Activated naive CD4-positive, alpha-beta T cell (primary cell): Measurements from ENCODE around the gene HSPA14.
"Not testable (repeated sequence)": the region's sequence is repeated elsewhere in the genome, so short reads cannot be mapped to it uniquely, and the experiment has no call there.

Experiments
- DNase-seq, 4 experiments: peaks; one replicate each; lab custom pipeline; 2025; lab: John Stamatoyannopoulos, UW

Gene HSPA14

DNA sequence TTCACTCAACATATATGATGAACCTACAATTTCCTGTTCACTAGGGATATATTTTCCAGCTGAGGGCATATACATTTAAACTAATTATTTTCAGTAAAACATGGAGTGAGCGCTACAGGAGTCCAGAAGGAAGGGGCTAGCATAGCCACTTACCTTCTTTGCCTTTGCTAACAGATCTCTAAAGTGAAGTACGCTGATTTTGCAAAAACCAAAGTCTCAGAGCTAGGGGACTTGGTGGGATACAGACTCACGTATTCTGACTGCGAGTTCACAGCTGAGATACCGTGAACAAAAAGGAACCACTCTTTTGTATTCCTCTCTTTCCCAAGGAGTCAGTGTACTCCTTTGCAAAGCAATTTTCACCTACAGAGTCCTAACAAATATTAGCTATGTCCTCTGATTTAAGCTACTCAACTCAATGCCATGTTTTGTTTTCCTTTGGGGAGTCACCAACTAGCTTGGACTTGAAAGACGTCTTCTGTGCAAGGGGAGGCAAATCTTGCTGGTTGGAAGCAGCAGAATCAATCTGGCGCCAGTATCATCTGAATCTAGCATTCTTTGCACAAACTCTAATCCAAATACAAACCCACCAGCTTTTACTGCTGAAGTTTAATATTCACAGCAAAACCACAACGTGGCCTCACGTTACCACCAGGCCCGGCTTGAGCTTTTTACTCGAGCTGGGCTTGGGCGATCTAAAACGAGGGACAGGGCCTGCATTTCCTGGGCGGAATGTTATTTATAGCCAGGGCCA, 926 bp upstream of the HSPA14 start:
- DNase-seq = no peak

DNA sequence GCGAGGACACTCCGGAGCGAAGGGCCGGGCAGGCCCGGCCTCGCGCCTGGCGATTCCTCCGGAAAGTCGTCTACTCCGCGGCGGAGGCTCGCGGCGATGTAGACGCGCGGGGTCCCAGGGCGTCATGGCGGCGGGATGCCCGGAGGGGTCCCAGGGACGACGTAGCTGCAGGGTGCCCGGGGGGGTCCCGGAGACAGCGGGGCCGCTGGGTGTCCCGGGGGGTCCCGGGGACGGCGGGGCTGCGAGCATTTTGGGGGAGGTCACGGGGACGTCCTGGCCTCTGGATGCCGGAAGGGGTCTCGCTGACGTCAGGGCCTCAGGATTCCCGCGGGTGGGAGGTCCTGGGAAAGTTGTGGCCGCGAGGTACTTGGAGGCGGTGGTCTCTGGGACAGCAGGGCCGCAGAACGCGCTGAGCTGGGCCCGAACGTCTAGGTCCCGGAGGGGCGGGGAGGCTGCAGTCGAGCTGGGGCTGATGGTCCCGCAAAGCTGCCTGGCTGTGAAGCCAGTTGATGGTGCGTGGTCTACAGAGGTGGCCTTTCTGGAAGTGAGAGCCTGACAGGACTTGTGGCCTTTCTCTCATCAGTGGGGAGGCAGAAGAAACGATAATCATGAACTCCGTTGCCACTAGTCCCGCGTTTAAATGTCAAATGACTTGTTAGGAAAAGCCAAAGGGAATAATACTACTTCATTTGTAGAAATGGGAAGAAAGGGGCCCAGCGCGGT, 637 bp downstream of the HSPA14 start:
- DNase-seq = peak in 2 of 4 experiments; percentile 16 to 28

DNA sequence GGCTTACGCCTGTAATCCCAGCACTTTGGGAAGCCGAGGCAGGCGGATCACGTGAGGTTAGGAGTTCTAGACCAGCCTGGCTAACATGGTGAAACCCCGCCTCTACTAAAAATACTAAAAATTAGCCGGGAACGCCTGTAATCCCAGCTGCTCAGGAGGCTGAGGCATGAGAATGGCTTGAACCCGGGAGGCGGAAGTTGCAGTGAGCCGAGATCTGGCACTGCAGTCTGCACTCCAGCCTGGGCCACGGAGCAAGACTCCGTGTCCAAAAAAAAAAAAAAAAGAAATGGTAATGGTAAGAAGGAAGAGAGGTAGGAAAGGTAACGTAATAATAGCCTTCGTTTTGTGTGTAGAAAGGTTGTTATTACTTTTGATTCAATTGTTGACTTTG, 1.2 kb downstream of the HSPA14 start:
- DNase-seq = no peak

DNA sequence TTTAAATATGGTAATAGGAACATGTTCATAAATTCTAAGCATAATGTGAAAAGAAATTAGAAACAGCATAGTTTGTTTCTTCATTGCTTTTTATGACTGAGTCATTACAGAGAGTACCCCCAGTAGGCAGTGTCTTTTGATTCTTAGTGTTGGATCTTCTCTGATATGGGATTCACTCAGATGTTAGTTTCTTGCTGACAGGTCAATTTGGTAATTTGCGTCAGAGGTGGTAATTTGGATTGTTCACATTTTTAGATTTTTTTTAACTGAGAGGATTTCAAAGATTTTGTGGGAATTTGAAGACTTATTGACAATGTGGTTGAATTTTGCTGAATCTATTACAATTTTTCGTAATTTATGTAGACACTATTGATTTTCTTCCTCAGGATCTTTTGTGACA, 2.1 kb downstream of the HSPA14 start:
- DNase-seq = no peak

DNA sequence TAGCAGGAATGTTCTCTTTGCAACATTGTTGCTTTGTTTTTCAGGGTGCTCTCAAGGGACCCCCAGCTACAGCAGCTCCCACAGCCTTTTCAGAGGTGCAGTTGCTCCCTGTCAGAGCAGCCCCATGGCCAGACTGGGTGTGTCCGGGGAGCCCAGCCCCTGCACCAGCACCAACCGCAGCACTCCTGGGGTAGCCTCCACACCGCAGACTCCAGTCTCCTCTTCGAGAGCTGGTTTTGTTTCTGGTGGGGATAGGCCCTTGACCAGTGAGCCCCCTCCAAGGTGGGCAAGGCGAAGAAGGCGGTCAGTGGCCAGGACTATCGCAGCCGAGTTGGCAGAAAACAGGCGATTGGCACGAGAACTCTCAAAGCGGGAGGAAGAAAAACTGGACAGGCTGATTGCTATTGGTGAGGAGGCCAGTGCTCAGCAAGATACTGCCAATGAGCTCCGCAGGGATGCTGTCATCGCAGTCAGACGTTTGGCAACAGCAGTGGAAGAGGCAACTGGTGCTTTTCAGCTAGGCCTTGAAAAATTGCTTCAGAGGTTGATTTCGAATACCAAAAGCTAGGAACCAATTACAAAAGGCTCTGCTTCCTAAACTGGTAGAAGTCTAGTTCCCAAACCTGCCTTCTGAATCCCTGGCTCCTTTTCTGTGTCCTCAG, 5.4 kb downstream of the HSPA14 start:
- no peak for DNase-seq

DNA sequence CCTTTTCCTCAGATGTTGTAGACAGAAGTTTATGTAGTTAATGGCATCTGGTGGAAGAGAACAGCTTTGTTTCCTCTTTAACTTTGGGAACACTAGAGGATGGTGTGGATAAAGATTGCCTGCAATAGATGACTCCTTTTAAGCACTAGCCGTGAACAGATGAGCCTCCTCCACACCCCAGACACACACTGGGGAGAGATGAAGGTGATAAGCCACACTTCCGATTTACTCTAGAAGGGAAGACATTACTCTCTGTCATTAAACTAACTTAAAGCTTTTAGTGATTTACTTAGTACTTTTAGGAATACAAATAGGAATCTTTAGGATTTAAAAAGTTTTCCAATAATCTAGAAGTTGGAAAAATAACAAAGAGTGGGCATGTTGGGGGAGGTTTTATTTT, 6.8 kb downstream of the HSPA14 start:
- DNase-seq = no peak

DNA sequence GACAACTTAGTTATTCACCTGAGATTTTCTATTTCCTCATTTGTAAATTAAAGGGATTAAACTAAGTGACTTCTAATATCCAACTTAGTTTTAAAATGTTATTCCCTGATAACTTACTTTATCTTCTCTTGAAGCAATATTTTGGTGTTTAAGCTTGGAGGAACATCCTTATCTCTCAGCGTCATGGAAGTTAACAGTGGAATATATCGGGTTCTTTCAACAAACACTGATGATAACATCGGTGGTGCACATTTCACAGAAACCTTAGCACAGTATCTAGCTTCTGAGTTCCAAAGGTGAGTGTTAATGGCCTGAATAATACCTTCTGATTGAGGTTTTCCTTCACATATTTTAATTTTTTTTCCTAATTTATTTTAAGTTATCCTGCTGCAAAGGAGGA, 14.1 kb downstream of the HSPA14 start:
- DNase-seq = no peak

DNA sequence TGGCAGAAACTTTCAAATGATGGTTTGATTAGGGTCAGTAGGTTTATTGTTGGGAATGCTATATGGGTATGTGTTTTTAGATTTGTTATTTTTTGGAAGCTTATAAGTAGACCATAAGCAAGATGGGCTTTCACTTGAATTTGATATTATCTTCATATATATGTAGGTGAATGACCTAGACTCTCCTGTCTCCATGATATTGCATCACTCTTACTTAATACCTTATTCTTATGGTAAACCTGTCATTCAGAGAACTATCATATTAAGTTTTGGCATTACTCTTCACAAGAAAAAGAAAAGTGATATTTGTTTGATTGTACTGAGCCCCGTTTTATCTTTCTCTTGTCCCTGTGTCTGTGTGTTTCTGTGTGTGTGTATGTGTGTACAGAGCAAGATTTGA, 17.3 kb downstream of the HSPA14 start:
- no peak for DNase-seq

DNA sequence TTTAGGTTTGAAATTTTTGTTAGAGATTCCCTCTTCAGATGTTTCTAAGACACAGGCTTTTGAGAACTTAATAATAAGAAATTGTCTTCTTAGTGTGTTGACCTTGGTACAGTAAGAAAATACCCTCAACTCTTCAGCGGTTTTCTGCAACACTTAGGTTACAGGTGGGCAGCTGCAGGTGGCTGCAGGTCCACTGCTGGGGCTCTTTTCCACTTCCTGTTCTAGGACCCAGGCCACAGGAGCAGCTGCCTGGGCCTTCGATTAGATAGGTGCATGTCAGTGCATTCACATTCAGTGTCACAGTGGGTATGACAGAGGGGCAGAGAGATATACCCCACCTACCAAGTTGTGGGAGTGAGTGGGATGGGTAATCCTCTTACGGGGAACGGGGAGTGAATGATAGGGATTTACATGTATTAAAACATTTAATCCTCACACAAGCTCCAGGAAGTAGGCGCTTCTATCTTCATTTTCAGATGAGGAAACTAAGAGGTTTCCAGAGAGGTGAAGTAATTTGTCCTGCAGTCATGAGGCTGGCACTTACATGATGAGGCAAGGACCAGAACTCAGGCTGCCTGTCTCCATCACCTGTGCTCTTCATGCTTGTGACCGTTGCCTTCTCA, 20.3 kb downstream of the HSPA14 start:
- no peak for DNase-seq

DNA sequence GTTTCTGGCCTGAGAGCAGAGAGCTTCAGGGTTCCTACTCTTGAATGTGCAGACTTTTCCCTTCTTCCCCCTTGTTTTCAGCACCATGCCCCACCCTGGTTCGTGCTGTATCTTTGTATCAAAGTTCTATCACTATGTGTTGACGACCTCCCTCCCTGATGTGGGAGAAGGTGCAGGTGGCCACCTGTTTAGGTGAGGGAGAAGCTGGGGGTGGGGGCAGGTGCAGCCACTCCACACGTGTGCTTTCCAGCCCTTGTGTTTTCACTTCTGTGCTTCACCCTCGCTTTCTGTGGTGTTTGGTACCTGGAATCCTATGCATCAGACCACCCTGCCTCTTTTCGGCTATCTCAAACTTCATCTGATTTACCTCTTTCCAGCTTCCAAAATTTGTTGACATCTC, 20.9 kb downstream of the HSPA14 start:
- DNase-seq = no peak

DNA sequence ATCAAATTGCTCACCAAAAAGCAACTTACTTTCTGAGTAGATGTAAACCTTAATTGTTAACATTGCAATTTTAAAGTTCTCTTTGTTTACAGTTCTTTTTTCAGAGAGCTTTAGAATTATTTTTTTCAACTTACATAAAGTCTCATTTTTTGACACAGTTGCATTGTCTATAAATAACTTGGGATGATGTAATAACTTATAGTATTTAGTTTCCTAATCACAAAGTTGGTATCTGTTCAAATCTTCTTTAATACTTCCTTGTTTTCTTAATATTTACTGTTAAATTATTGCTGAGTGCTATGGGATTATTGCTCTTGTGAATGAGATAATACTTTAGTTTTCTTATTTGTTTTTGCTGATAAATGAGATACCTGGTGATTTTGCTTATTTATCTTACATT, 21.7 kb downstream of the HSPA14 start:
- DNase-seq = no peak

DNA sequence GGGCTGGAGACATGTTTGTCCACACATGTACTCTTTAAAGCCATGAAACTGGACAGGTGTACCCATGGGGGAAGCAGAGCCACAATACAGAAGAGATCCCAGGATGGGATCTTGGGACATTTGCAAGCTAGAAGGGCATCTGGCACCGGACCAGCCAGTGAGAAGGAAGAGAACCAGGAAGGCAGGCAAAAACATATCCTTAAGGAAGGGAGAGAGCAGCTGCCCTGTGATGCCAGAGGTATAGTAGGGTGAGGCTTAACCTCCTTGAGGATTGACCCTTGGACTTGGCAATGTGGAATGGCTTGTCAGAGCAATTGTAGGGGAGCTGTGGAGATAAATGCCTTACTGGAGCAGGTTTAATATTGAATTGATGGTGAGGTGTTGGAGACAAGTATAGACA, 22.7 kb downstream of the HSPA14 start:
- no peak for DNase-seq

DNA sequence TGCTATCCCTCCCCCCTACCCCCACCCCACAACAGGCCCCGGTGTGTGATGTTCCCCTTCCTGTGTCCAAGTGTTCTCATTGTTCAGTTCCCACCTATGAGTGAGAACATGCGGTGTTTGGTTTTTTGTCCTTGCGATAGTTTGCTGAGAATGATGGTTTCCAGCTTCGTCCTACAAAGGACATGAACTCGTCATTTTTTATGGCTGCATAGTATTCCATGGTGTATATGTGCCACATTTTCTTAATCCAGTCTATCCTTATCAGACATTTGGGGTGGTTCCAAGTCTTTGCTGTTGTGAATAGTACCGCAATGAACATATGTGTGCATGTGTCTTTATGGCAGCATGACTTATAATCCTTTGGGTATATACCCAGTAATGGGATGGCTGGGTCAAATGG, 26.4 kb downstream of the HSPA14 start:
- DNase-seq = not testable (repeated sequence)

DNA sequence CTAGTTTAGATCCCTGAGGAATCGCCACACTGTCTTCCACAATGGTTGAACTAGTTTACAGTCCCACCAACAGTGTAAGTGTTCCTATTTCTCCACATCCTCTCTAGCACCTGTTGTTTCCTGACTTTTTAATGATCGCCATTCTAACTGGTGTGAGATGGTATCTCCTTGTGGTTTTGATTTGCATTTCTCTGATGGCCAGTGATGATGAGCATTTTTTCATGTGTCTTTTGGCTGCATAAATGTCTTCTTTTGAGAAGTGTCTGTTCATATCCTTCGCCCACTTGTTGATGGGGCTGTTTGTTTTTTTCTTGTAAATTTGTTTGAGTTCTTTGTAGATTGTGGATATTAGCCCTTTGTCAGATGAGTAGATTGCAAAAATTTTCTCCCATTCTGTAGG, 26.8 kb downstream of the HSPA14 start:
- not testable (repeated sequence) for DNase-seq

DNA sequence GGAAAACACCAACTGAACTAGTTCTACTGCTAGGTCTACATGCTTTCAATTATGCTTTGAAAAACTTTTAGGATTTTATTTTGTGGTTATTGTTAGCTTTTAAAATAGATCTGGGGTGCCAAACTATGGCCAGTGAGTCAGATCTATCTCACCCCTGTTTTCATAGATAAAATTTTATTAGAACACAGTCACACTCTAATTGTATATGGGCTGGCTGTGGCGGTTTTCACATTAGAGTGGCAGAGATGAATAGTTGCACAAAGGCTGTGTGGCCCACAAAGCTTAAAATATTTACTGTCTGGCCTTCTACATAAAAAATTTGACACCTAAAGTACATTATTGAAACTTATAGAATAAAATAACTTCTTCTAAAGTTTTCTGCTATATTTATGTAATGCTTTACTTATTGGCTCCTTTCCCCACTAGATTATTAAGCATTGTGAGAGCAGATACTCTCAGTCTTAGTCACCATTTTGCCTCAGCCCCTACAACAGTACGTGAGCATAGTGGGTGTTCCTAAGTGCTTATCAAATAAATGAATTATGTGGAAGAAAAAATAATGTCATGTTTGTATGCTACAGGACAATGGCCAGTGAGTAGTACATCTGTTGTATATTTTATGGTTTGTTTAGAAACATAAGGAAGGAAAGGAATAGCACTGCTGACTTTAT, 35.1 kb downstream of the HSPA14 start:
- no peak for DNase-seq

DNA sequence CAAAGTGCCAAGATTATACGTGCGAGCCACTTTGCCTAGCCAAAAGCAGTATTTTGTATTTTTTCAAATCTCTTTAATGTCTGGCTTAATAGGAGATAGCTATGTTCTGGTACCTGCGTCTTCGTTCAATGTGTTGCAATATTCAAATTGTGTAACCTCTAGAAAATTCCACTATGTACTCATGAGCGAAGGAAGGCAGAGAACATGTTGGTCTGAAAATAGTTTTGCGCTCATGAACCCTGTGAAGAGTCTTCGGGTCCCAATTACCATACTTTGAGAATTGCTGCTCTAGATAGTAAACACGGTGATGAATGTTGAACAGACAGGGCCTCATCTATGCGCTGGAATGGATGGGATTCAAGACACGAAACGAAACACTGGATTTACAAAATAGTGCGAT, 37.8 kb downstream of the HSPA14 start:
- DNase-seq = no peak

DNA sequence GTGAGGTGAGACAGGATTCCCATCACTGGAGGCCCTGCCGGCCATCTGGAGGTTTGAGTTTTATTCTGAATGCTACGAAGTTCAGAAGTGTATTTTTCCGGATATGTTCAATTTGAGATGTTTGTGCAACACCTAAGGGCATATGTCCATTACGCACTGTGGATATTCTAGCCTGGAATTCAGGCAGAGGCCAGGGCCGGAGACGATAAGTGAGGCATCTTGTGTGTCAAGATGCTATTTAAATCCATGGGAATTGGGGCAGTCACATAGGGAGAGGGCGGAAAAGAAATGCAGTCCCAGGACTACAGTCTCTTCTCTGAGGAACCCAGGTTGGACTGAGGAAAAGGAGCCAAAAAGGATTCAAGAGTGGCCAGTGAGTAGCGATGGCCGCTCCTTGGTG, 38.7 kb downstream of the HSPA14 start:
- DNase-seq = no peak

DNA sequence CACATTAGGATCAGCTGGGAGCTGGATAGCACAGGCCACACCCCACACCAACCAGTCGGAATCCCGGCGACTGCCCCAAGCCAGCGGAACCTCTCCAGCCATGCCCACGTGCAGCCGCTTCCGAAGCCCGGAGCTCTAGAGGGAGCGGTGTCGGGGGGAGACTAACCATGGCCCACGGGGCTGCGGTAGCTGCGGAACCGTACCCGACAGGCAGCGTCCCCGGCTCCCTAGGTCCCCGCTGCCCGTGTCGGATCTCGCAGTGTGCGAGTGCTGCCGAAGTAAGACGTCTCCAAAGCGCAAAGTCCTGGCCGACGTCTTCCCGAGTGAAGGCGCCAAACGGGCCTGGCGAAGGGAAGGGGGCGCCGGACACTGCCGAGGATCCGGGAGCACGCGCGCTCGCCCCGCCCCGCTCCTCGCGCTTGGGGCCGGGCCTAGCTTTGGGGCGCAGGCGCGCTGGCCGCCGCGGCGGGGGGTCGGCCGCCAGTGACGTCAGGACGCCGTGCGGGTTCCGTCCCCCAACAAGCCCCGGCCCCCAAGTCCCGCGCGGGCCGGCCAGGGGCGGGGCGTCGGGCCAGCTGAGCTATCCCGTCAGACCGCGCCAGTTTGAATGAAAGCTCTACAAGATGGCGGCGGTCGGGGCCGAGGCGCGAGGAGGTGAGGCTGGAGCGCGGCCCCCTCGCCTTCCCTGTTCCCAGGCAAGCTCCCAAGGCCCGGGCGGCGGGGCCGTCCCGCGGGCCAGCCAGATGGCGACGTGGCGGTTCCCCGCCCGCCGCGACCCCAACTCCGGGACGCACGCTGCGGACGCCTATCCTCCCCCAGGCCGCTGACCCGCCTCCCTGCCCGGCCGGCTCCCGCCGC, 40.4 kb downstream of the HSPA14 start, which contains the start of gene SUV39H2:
Gene SUV39H2, plus strand, starts transcription at position 601 of the 858 bp plus-strand sequence. Its CDS starts 23 bp downstream, at position 624.
- DNase-seq = peak; percentile 79 to 88 (median 79)

DNA sequence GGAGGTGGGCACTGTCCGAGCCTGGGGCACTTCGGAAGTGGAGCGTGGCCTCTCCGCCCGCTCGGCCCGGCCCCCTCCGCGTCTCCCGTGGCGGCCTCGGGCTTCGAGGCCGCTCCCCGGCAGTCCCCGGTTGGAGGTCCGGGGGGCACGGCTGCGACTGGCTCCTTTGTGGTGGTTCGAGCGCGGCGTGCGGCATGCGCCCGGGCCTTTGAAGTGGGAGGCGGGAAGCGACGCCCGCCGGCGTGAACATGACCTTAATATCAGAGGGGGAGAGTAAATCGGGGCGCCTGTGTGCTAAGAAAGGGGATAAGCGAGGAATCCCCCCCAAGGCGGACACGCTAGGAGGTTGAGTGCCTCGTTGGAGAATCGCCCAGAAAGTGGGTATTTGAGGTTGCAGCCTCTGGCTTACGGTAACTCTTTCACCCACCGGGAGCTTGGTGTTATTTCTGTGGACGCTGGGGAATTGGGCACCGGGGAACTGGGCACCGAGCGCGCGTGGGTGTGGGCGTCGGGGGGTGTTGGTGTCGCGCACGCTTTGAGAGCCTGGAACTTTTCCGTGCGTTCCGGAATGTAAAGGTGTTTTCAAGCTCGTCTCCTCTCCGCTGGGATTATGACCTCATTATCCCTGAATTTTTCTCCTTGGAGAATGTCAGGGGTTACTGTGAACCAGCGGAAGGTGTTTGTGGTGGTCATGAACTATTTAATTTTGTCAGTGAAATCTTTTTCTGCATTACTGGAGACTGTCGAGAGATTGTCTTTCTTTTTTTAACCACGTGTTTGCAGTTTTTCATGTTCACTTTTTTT, 41.2 kb downstream of the HSPA14 start:
- peak in 2 of 4 experiments; percentile 13 to 14 for DNase-seq

DNA sequence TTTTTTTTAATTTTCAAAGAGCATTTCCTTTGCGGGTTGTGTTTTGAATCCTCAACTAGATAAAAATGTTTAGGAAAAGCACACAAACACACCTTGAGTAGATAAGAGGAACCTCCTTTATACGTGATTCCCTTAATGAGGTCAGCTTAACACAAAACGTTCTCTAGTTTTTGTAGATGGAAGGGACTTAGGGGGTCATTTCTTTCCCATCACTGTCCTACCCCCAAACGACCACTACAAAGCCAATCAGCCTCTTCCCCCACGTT, 41.8 kb downstream of the HSPA14 start:
- no peak for DNase-seq
